CD4-positive, alpha-beta T cell treated with Interleukin-6 at 100 ng/mL for 8 hours (primary cell): ENCODE measurements around the gene ATP13A4.

ENCODE experiments used
- DNase-seq: peaks from one replicate; pipeline ENCODE4 v3.0.0-alpha.2; 2020; ENCODE audit warnings: mixed read lengths, low spot score

ATP13A4 gene

DNA sequence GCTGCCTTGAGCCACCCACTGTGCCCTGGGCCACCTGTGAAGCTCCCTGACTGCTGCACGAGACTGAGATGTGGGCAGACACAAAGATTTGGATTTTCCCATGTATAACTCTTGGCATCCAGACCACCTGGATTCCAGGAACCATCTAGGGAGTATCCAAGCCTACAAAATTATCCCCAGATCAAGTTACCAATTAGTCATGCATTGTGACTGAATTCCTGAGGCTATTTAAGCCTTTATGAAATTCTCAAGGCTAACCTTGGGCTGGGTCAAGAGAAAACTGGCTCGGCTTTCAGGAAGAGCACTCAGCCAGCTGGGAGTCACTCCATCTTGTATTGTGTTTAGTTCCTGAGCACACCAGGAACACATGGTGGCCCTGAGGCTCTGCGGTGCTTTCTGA, 162.8 kb downstream of the ATP13A4 start:
- DNase-seq = no peak

DNA sequence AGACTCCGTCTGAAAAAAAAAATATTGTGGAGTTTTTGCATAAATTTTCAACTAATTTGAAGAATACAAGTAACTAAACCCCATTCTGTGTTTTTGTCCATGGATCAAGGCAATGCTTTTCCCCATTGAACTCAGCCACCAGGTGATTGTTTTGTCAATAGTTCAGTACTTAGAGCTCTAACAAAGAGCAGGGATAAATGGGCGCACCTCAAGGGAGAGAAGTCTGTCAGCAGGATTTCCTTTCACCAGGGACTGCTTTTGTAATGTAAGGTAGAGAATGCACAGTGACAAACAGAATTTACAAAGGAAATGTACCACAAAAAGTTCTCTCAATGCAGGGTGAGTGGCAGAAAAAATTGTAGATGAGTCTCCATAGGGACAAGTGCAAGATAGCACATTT, 165.4 kb downstream of the ATP13A4 start:
- no peak for DNase-seq

- DNase-seq = no peak
These were observed 166.3 kb downstream of the ATP13A4 start for GRCh38 chr3:193388361-193388760.

- no peak for DNase-seq
These were observed 167.1 kb downstream of the ATP13A4 start for GRCh38 chr3:193387596-193387995.

DNA sequence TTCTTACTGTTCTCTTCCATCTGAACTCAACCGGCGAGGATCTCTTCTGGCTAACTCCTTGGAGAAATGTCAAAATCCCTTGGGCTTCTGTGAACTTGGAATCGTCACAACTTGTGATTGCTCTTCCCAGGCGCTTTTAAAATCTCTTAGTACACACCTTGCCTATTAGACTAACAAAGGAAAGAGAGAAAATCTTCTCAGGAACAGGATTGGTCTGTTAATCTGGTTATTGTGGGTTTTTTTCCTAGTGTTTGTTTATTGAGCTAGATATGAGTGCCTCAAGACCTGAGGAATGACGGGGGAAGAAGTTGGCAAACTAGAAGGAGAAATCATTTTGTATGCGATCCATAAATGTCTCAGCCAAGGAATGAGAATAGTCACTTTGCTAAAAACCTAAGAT, 176.0 kb downstream of the ATP13A4 start, which contains the start of gene ATP13A5:
Gene ATP13A5 (minus strand): TSS at position 48 of the 400 bp plus-strand sequence. CDS start 28 bp downstream, at position 20.
- no peak for DNase-seq

DNA sequence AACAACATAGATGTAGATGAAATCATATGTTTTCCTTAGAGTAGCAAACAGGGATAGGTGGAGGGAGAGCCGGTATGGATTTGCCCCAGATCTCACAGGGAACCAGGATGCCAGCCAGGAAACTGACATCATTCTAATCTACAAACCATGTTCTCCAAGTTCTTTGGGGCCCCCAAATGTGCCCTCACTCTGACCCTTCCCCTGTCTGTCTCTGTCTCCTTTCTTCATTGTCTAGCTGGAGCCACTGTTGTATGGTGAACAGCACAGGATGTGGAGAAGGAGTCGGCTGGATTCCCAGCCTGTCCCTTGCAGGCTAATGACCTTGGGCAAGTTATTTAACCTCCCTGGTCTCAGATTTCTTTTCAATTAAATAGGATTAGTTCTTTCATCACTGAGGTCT, 177.1 kb downstream of the ATP13A4 start:
- no peak for DNase-seq

GRCh38 chr3:193375614-193376013, 179.1 kb downstream of the ATP13A4 start:
- no peak for DNase-seq

DNA sequence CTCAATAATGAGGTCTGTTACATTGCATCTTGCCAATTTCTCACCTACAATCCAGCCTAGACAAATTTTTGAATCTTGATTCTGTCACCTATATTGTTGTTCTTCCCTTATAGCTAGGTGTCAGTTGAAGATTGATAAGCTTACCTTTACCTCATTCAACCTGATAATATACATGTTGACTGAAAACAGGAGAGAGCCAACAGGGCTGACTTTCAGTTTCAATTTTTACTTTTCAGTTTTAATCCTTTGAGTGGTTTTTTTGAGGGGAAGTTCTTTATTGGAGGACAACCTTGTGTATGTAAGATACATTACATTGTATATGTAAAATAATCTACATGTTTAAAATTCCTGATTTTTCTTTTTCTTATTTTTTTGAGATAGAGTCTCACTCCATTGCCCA, 181.9 kb downstream of the ATP13A4 start:
- DNase-seq = no peak

DNA sequence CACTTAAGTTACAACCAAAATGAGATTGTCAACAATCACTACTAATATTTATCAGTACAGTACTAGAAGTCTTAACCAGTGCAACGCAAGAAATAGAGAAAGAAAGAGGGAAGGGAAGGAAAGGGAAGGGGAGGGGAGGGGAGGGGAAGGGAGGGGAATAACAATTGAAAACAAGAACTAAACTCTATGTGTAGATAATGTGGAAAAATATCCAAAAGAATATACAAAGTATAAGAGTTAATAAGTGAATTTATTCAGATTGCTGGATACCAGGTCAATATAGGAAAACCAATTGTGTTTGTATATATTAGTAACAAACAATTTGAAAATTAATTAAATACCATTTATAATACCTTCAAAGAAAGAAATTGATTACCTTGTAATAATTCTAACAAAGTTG, 186.8 kb downstream of the ATP13A4 start:
- DNase-seq = no peak

DNA sequence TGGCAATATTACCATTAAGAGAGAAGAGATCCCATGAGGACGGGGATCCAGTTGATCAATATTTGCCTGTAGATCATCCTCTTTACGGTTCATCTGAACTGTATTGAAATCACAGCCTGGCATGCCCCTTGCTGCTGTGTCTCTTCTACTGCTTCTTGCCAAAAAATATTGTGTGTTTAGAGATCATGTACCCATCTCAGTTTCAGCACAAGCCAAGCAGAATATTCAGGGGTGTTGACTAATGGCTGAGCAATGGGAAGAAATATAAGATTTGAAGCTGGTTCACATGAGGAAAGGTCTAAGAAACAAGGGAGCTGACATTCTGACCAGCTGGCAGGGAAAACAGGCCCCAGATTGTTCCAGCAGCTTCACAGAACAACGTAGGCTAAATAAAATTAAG, 197.4 kb downstream of the ATP13A4 start:
- DNase-seq = no peak

DNA sequence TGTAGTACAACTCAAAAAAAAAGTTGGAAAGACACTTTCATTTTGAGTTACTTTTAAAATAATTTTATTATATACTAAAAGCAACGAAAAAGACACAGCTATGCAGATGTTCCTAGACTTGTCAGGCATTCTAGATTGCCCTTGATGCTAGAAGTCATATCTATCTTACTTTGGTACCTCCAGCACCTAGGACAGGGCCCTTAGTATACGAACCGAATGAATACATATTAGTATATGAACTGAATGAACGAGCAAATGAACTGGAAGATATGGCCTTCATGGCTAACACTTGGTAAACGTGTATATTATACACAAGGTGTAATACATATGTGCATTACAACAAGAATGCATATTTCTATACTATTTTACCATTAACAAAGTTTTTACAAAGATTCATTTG, 200.3 kb downstream of the ATP13A4 start:
- no peak for DNase-seq
